NK-92 (cell line): ENCODE data around the gene APP.
"Not testable (repeated sequence)": the region's sequence is repeated elsewhere in the genome, so short reads cannot be mapped to it uniquely, and the experiment has no call there.

Source experiments
- DNase-seq: peaks from one replicate; lab custom pipeline; 2025; ENCODE audit not compliant: unreplicated experiment; lab: John Stamatoyannopoulos, UW

Gene APP

DNA sequence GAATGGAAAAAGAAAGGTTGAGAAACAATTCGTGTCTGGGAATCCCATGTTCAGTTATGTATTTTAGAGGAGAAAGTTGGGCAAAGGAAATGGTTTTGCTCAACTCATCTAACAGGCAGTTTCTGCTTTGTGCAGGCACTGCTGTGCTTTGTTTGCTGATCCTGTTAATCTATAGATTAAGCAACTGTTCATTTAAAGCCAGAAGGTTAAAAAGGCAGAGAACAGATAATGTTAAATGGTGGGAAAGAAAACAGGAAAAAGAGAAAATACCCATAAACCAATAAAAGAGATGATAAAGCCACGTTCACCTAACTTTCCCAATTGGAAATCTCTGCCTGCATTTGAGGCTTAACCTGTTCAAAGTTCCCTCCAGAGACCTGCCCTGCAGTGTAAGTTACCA lies 70.0 kb downstream of the APP start:
- no peak for DNase-seq

GRCh38 chr21:26099610-26100219 lies 70.9 kb downstream of the APP start:
- no peak for DNase-seq

GRCh38 chr21:26098772-26099397 lies 71.7 kb downstream of the APP start:
- DNase-seq, result no peak

- no peak for DNase-seq
Observed at GRCh38 chr21:26097475-26097874, 73.1 kb downstream of the APP start.

DNA sequence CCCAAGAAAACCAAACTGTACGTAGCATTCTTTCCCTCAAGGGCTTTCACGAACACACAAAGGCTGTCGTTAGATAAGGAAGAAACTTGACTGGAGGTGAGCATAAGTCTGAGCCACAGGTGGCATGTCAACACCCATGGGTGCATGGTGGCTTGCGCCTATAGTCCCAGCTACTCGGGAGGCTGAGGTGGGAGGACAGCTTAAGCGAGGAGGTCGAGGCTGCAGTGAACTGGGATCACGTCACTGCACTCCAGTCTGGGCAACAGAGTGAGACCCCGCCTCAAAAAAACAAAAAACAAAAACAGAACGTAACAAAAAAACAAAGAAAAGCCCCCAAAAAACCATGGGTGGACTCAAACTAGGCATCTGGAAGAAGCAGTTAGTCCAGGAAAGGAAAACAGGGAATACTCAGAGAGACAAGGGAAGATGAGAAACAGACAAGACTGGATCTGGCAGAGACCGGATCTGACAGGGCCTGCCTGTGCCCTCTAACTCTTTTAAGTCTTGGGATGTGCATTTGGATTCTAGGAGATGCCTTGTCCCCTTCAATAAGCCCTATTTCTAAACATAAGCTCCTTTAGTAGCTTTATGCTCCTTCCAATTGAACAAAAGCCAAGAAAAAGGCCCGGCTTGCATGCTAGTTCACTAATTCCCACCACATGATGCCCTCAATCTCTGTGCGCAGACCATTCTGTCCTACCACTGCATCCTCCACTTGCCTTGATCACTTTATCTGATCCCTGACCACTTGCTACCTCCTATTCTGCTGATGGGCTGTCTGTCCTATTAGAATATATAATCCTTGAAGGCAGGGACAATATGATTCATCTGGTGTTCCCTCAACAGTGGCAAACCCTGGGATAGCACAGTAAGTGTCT lies 73.8 kb downstream of the APP start:
- no peak for DNase-seq

- DNase-seq, result no peak
Observed at GRCh38 chr21:26095131-26095530, 75.4 kb downstream of the APP start.

DNA sequence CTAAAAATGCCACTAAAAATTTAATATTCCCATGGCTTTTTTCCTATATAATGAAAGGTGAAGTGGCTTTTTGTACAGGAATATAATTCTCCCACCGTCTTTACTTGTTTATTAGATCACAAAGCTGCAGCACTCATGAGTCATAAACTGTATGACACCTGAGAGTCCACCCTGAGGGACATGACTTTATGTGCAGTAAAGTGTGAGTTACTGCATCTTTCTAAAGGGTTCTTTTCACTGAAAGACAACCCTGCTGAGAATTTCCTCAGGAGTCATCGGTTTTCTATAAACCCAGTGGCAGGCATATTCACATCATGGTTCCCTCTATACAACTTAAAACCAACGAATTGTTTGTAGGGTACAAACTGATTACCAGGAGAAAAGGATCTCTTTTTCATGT lies 77.4 kb downstream of the APP start:
- DNase-seq, result no peak

DNA sequence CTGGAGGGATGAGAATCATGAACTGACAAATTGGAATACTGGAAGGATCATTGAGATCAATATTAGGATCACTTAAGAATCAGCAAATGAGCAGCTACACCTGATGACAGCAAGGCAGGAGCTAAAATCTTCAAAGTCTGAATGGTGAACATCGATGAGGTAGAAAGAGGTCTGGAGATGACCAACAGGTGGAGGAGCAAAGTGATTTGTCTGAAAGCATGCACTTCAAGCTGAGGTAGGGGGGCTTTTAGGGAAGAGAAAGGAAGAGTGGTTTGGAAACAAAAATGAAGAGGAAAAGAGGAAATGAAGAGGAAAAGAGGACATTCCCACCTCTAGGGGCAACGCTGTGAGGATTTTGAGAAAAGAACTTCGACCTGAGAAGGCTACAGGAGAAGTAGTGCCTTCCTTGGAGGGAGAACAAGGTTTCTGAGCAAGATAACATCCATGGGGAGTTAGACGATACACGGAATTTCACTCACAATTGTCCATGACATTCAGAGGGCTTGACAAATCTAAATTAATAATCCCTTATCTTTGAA lies 79.0 kb downstream of the APP start:
- no peak for DNase-seq

DNA sequence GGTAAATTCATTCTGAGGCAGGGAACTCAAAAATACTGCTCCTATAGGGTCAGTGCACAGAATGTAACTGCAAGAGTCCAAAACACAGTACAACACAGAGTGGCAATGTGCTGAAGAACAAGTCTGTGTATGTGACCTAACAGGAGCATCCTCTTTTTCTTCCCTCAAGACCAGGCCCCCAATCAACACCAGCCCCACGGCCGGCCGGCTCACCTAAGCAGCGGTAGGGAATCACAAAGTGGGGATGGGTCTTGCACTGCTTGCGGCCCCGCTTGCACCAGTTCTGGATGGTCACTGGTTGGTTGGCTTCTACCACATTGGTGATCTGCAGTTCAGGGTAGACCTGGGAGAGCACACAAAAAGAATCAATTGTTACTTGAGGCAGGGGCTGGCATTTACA lies 80.8 kb downstream of the APP start:
- no peak for DNase-seq

- no peak for DNase-seq
Observed at GRCh38 chr21:26087223-26087918, 83.2 kb downstream of the APP start.

- DNase-seq, result no peak
Observed at GRCh38 chr21:26085882-26086281, 84.7 kb downstream of the APP start.

GRCh38 chr21:26085127-26085526 lies 85.4 kb downstream of the APP start:
- DNase-seq, result no peak

DNA sequence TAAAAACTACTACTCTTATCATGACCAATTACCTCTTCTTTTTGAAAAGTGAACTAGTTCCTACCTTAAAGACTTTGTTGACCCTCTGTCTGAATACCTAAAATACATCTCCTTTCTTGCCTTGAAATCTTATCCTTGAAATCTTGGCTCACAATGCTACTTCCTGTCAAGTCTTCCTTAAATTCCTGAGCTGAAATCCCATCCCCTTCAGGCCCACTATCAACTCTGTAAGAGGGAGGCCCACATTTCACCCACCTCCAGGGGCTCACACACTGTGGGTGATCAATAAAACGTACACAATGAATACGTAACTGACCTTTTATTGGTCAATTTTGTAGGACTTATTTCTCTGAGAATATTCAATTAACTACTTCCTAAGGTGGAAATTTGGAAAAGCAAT lies 88.0 kb downstream of the APP start:
- DNase-seq, result no peak

DNA sequence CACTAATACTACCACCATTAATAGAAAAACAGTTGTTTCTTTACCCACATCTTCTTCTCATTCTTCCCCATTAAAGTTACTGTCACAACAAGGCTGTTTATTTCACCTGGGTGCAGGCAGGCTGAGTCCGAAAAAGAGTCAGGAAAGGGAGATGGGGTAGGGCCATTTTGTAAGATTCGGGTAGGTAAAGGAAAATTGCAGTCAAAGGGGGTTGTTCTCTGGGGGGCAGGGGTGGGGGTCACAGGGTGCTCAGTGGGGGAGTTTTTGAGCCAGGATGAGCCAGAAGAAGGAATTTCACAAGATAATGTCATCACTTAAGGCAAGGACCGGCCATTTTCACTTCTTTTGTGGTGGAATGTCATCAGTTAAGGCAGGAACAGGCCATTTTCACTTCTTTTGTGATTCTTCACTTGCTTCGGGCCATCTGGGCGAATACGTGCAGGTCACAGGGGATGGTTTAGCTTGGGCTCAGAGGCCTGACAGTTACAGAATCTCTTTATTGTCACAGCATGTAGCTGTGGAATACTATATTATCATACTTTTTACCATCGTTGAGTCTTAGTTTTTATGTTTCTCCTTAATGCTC lies 89.3 kb downstream of the APP start:
- DNase-seq, result not testable (repeated sequence)

GRCh38 chr21:26080211-26080610 lies 90.4 kb downstream of the APP start:
- DNase-seq, result no peak

- no peak for DNase-seq
Observed at GRCh38 chr21:26079366-26079765, 91.2 kb downstream of the APP start.

DNA sequence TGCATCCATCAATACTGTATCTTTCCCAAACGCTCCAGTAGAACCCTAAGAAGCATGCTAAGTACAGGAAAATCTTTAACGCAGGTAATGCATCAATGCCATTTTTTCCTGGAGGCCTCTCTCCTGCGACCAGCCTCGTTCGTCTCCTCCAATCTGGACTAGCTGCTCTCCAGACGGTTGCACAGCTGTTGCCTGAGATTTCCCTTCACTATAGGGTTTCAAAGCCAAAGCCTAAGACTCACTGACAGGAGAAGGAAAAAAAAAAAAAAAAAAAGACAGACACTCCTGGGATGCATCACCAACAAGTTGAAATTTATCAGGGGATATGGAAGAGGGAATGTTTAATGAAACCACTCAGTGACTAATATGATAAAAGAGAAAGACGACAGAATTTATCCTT lies 93.0 kb downstream of the APP start:
- no peak for DNase-seq

GRCh38 chr21:26072666-26073615 lies 97.6 kb downstream of the APP start:
- no peak for DNase-seq

DNA sequence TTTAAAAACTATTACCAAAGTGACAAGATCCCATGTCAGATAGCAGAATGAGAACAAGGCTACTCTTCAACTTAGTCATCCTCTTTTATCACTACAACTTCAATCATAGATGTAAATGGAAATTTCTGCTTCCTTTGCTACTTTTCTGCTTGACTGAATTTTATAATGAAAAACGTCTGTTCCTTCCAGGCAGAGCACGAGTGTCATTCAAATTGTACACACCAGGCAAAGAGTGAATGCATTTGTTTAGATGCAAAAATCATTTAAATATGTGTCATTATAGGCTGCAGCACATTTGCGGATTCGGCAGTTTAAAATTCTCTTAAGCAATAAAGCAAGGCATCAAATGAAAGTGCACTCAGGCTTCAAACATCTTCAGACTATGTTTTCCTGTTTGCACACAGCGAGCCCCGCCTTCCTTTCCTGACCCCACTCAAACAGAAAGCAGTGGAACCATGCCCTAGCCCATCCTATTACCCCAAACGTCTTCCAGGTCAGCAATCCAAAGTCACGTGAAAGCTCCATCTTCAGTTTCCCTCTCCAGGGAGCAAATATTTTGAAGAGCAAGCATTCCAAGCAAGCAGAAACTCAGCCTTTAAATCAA lies 99.6 kb downstream of the APP start:
- DNase-seq, result no peak
